Esophagus muscularis mucosa (tissue), 3 donors: ENCODE data around the gene RUSF1.

ENCODE experiments used
- CTCF ChIP-seq, 3 experiments: fragments of 200-600 bp in 2 of 3; fragments of 450-650 bp in 1 of 3; sonication (generic) in 2 of 3; IDR thresholded peaks; one replicate each; pipeline ENCODE4 v1.5.1; 2017 to 2019; ENCODE audit warnings: antibody characterized with exemption in 3 of 3, mild to moderate bottlenecking in 2 of 3, moderate library complexity in 1 of 3
- POLR2A ChIP-seq: fragments of 450-650 bp; IDR thresholded peaks from one replicate; pipeline ENCODE4 v1.6.1; 2017; ENCODE audit warnings: antibody characterized with exemption, moderate library complexity, mild to moderate bottlenecking, low read depth
- POLR2AphosphoS5 ChIP-seq, 2 donors: sonication (generic); formaldehyde crosslinking; IDR thresholded peaks; one replicate each; pipeline ENCODE4 v1.6.1; 2017; ENCODE audit warnings: antibody characterized with exemption in 2 of 2

- TF ChIP-seq CTCF (IDR thresholded peaks at IDR 0.05) (no peak), POLR2A (no peak), POLR2AphosphoS5 (IDR thresholded peaks at IDR 0.05) (no peak)
Observed at GRCh38 chr16:31527734-31528274, 19.6 kb upstream of the RUSF1 start, which contains the start of gene AHSP.
